ENCODE measurements around the gene NR0B1. TPM values are rescaled to one million over a fixed set of nuclear protein-coding genes. Genes with fewer than 3 reads are reported as not detected.

Gene NR0B1
- total and polyA plus RNA-seq, 2 of the 4 experiments (the other 2 are of a cell fraction): not detected

DNA sequence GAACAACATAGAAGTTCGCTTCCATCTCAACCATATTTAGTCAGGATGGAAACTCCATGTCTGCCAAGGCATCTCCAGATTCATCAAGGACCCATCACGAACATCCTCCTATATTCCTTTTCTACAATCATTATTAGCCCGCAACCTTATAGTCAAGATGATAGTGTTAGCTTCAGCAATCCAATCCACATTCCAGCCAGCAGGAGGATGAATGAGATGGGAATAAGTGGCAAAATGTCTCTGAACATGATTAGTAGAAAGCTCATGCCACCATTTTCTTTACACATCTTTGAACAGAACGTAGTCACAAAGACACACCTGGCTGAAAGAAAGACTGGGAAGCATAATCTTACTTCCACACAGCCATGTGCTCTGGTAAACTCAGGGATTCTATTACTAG, 18.6 kb upstream of the NR0B1 start:
- no TSS peak for BruUV-seq (replicated peaks)
- no peak for DNase-seq
- no CpG with 5 or more reads among the region's 4 CpGs for WGBS, 2 experiments (ENCODE audit: extremely low coverage in 2 of 2, insufficient read length in 1 of 2)

More for the DNA sequence above, 18.6 kb upstream of the NR0B1 start:
- ATAC-seq (ENCODE audit: low read depth): no peak
- Histone ChIP-seq H3K27me3 (ENCODE audit: control insufficient read depth, insufficient read depth, low read length) (no peaks in the 10 kb centered on the region), H3K14ac (replicated peaks; ENCODE audit: low read depth, low read length) (no peak overlapping the region), H2BK20ac (ENCODE audit: low read depth, low read length) (no peak overlapping the region), H3K18ac (ENCODE audit: low read depth, low read length) (no peak overlapping the region), H3K9me1 (ENCODE audit: insufficient read depth, low read length) (no peaks in the 10 kb centered on the region), H4K5ac (ENCODE audit: low read depth, low read length) (no peak overlapping the region), H2BK15ac (ENCODE audit: low read depth, low read length) (no peak overlapping the region), H3K36me3 (ENCODE audit: control insufficient read depth, insufficient read depth, low read length) (no peaks in the 10 kb centered on the region), H4K8ac (ENCODE audit: low read depth in 2 of 2, low read length in 2 of 2) (no peak overlapping the region), H2AK5ac (ENCODE audit: low read depth, low read length) (no peak overlapping the region), H3K4me1 (ENCODE audit: control insufficient read depth, insufficient read depth, low read length) (no peaks in the 10 kb centered on the region), H3K79me1 (ENCODE audit: low read depth in 1 of 2, low read length in 2 of 2) (no peaks in the 10 kb centered on the region), H3K27ac (ENCODE audit: insufficient read depth, low read length) (no peak overlapping the region), H2BK120ac (ENCODE audit: low read depth, low read length) (no peak overlapping the region), H2AK9ac (replicated peaks; ENCODE audit: low read depth, low read length, poor library complexity) (no peak overlapping the region), H3K4me2 (ENCODE audit: low read depth, low read length) (no peak overlapping the region), H3K9me3 (ENCODE audit: control insufficient read depth, insufficient read depth, low read length) (no peaks in the 10 kb centered on the region), H3K23ac (ENCODE audit: low read depth, low read length) (no peak overlapping the region), H3K56ac (ENCODE audit: extremely low read depth, insufficient read depth, low read length) (no peak overlapping the region), H4K20me1 (ENCODE audit: insufficient read depth, low read length) (no peaks in the 10 kb centered on the region), H4K91ac (ENCODE audit: insufficient read depth, low read depth, low read length) (no peak overlapping the region), H3K4me3 (ENCODE audit: insufficient read depth, low read depth, low read length) (no peak overlapping the region), H2AFZ (replicated peaks; ENCODE audit: low read length, poor library complexity) (no peak overlapping the region), H3K9ac (ENCODE audit: low read depth, low read length) (no peak overlapping the region), H3K4ac (ENCODE audit: low read depth, low read length) (no peak overlapping the region), H2BK5ac (ENCODE audit: low read depth, low read length, poor library complexity, severe bottlenecking) (no peak overlapping the region)
- ChIA-PET POLR2A (ENCODE audit: unreplicated experiment) (no interaction called here), CTCF (no interaction called here)
- intact Hi-C loops (cut with micrococcal nuclease) (no loop called here), dilution Hi-C loops (cut with HindIII; ENCODE audit: low sequenced_read_pairs, unreplicated experiment) (no loop called here), in situ Hi-C loops (cut with MboI; ENCODE audit: low sequenced_read_pairs) (no loop called here)
- TF ChIP-seq, protein P1, sequence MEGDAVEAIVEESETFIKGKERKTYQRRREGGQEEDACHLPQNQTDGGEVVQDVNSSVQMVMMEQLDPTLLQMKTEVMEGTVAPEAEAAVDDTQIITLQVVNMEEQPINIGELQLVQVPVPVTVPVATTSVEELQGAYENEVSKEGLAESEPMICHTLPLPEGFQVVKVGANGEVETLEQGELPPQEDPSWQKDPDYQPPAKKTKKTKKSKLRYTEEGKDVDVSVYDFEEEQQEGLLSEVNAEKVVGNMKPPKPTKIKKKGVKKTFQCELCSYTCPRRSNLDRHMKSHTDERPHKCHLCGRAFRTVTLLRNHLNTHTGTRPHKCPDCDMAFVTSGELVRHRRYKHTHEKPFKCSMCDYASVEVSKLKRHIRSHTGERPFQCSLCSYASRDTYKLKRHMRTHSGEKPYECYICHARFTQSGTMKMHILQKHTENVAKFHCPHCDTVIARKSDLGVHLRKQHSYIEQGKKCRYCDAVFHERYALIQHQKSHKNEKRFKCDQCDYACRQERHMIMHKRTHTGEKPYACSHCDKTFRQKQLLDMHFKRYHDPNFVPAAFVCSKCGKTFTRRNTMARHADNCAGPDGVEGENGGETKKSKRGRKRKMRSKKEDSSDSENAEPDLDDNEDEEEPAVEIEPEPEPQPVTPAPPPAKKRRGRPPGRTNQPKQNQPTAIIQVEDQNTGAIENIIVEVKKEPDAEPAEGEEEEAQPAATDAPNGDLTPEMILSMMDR (conservative IDR thresholded peaks at IDR 0.05; ENCODE audit: low read depth, low read length): no peak
